Measurements from ENCODE around the gene NTHL1.

The NTHL1 gene

GRCh38 chr16:2089706-2090480 lies 42.3 kb upstream of the NTHL1 start:
- H3K4me3 ChIP-seq (ENCODE audit: low read depth in 1 of 2, low read length in 1 of 2) = no peak overlapping the region

GRCh38 chr16:2088759-2089358 lies 41.2 kb upstream of the NTHL1 start:
- H3K36me3 ChIP-seq = peaks cover 75% of the 10 kb centered on the region
- TF ChIP-seq CTCF (IDR thresholded peaks at IDR 0.05) = no peak
- peaks cover 0 to 6% of the 10 kb centered on the region in 2 experiments for H3K4me1 ChIP-seq (ENCODE audit: control insufficient read depth in 1 of 2, insufficient read depth in 1 of 2, low read depth in 1 of 2, low read length in 1 of 2)
- no peaks in the 10 kb centered on the region for H3K27me3 ChIP-seq
- H3K4me3 ChIP-seq (ENCODE audit: low read depth in 1 of 2, low read length in 1 of 2) = no peak overlapping the region
- H3K9me3 ChIP-seq = no peaks in the 10 kb centered on the region
- no peak overlapping the region for H3K27ac ChIP-seq

More at GRCh38 chr16:2089706-2090480, 42.3 kb upstream of the NTHL1 start:
- Histone ChIP-seq H3K27me3 (no peaks in the 10 kb centered on the region), H3K27ac (no peak overlapping the region), H3K9me3 (no peaks in the 10 kb centered on the region), H3K4me1 (ENCODE audit: control insufficient read depth in 1 of 2, insufficient read depth in 1 of 2, low read depth in 1 of 2, low read length in 1 of 2) (peaks cover 0 to 6% of the 10 kb centered on the region in 2 experiments), H3K36me3 (peaks cover 65% of the 10 kb centered on the region)
- TF ChIP-seq CTCF (IDR thresholded peaks at IDR 0.05) = no peak

- peaks cover 84% of the 10 kb centered on the region for H3K36me3 ChIP-seq
- no peak overlapping the region for H3K27ac ChIP-seq
- TF ChIP-seq CTCF (IDR thresholded peaks at IDR 0.05) = no peak
- H3K4me1 ChIP-seq (ENCODE audit: control insufficient read depth in 1 of 2, insufficient read depth in 1 of 2, low read depth in 1 of 2, low read length in 1 of 2) = peaks cover 0 to 6% of the 10 kb centered on the region in 2 experiments
- H3K9me3 ChIP-seq = no peaks in the 10 kb centered on the region
- H3K4me3 ChIP-seq (ENCODE audit: low read depth in 1 of 2, low read length in 1 of 2) = no peak overlapping the region
- no peaks in the 10 kb centered on the region for H3K27me3 ChIP-seq
These were observed 40.4 kb upstream of the NTHL1 start for GRCh38 chr16:2087748-2088631.

GRCh38 chr16:2086812-2087747 lies 39.4 kb upstream of the NTHL1 start:
- no peak overlapping the region for H3K4me3 ChIP-seq (ENCODE audit: low read depth in 1 of 2, low read length in 1 of 2)
- no peaks in the 10 kb centered on the region for H3K27me3 ChIP-seq
- peaks cover 89% of the 10 kb centered on the region for H3K36me3 ChIP-seq
- H3K27ac ChIP-seq = no peak overlapping the region
- H3K9me3 ChIP-seq = no peaks in the 10 kb centered on the region
- H3K4me1 ChIP-seq (ENCODE audit: control insufficient read depth in 1 of 2, insufficient read depth in 1 of 2, low read depth in 1 of 2, low read length in 1 of 2) = peaks cover 0 to 6% of the 10 kb centered on the region in 2 experiments
- TF ChIP-seq CTCF (IDR thresholded peaks at IDR 0.05) = no peak

Data from neutrophil (primary cell).